Ectodermal cell (in vitro differentiated cells): ENCODE results near the gene MYO1C.

Experiments
- H3K27ac ChIP-seq: 2 replicates; pipeline ENCODE4 v1.7.0; 2013; ENCODE audit warnings: mild to moderate bottlenecking, low read depth, low read length; ENCODE audit not compliant: insufficient read depth, poor library complexity, severe bottlenecking
- H3K27me3 ChIP-seq: 2 replicates; pipeline ENCODE4 v1.7.0; 2013; ENCODE audit warnings: mild to moderate bottlenecking, low read length; ENCODE audit not compliant: insufficient read depth, control insufficient read depth, poor library complexity, severe bottlenecking
- H3K36me3 ChIP-seq: one replicate; pipeline ENCODE4 v1.7.0; 2013; ENCODE audit warnings: low read length; ENCODE audit not compliant: control insufficient read depth, insufficient read depth
- H3K4me1 ChIP-seq: one replicate; pipeline ENCODE4 v1.7.0; 2013; ENCODE audit warnings: low read length; ENCODE audit not compliant: control insufficient read depth, insufficient read depth
- H3K4me3 ChIP-seq: 2 replicates; pipeline ENCODE4 v1.7.0; 2013; ENCODE audit warnings: low read depth, low read length, control low read depth; ENCODE audit not compliant: insufficient read depth
- H3K9me3 ChIP-seq: 2 replicates; pipeline ENCODE4 v1.7.0; 2013; ENCODE audit warnings: mild to moderate bottlenecking, low read length, moderate library complexity; ENCODE audit not compliant: control insufficient read depth
- WGBS, 2 experiments: methylation state at CpG; one replicate each; pipeline ENCODE4 v1.1.7; 2013; ENCODE audit warnings: missing lambda C conversion rate in 2 of 2; 5-methylcytosine and 5-hydroxymethylcytosine counted together

MYO1C gene

GRCh38 chr17:1473841-1474240 is 18.6 kb downstream of the MYO1C start:
- peaks cover 12% of the 10 kb centered on the region for H3K4me1 ChIP-seq
- H3K27me3 ChIP-seq: no peaks in the 10 kb centered on the region
- no peaks in the 10 kb centered on the region for H3K9me3 ChIP-seq
- 90 to 91% methylated on average over 10 of the region's 10 CpGs for WGBS, 2 experiments
- no peak overlapping the region for H3K4me3 ChIP-seq
- no peak overlapping the region for H3K27ac ChIP-seq
- H3K36me3 ChIP-seq: peaks cover 4% of the 10 kb centered on the region

- H3K9me3 ChIP-seq: no peaks in the 10 kb centered on the region
- peaks cover 4% of the 10 kb centered on the region for H3K36me3 ChIP-seq
- 71 to 75% methylated on average over 11 of the region's 11 CpGs for WGBS, 2 experiments
- H3K4me1 ChIP-seq: peaks cover 16% of the 10 kb centered on the region
- H3K27ac ChIP-seq: no peak overlapping the region
- H3K4me3 ChIP-seq: no peak overlapping the region
- H3K27me3 ChIP-seq: no peaks in the 10 kb centered on the region
Measured at GRCh38 chr17:1473170-1473569, 19.3 kb downstream of the MYO1C start.

GRCh38 chr17:1471911-1472821 is 20.3 kb downstream of the MYO1C start:
- Histone ChIP-seq H3K4me3 (no peak overlapping the region), H3K36me3 (peaks cover under 1% of the 10 kb centered on the region), H3K4me1 (peaks cover 21% of the 10 kb centered on the region), H3K9me3 (no peaks in the 10 kb centered on the region), H3K27me3 (no peaks in the 10 kb centered on the region), H3K27ac (peak overlapping the region; percentile 33)
- 89 to 90% methylated on average over 42 of the region's 42 CpGs for WGBS, 2 experiments

GRCh38 chr17:1471490-1471889 is 21.0 kb downstream of the MYO1C start:
- Histone ChIP-seq H3K27ac (no peak overlapping the region), H3K36me3 (peaks cover 4% of the 10 kb centered on the region)
- 95 to 96% methylated on average over 15 of the region's 15 CpGs for WGBS, 2 experiments

GRCh38 chr17:1470755-1471462 is 21.6 kb downstream of the MYO1C start:
- 92% methylated on average over 25 of the region's 25 CpGs for WGBS, 2 experiments
- H3K4me1 ChIP-seq: peaks cover 21% of the 10 kb centered on the region
- no peak overlapping the region for H3K4me3 ChIP-seq
- H3K9me3 ChIP-seq: no peaks in the 10 kb centered on the region
- peaks cover 4% of the 10 kb centered on the region for H3K36me3 ChIP-seq
- no peak overlapping the region for H3K27ac ChIP-seq
- H3K27me3 ChIP-seq: no peaks in the 10 kb centered on the region

More at GRCh38 chr17:1471490-1471889, 21.0 kb downstream of the MYO1C start:
- no peaks in the 10 kb centered on the region for H3K9me3 ChIP-seq
- no peak overlapping the region for H3K4me3 ChIP-seq
- no peaks in the 10 kb centered on the region for H3K27me3 ChIP-seq
- H3K4me1 ChIP-seq: peaks cover 21% of the 10 kb centered on the region

- no peaks in the 10 kb centered on the region for H3K9me3 ChIP-seq
- H3K27me3 ChIP-seq: no peaks in the 10 kb centered on the region
- peaks cover 21% of the 10 kb centered on the region for H3K4me1 ChIP-seq
- H3K4me3 ChIP-seq: no peak overlapping the region
- no peak overlapping the region for H3K27ac ChIP-seq
- H3K36me3 ChIP-seq: peaks cover 7% of the 10 kb centered on the region
- WGBS, 2 experiments: 91 to 92% methylated on average over 33 of the region's 33 CpGs
Measured at GRCh38 chr17:1470071-1470754, 22.3 kb downstream of the MYO1C start.

- 63 to 68% methylated on average over 28 of the region's 28 CpGs for WGBS, 2 experiments
- Histone ChIP-seq H3K9me3 (no peaks in the 10 kb centered on the region), H3K4me1 (peaks cover 17% of the 10 kb centered on the region), H3K27me3 (no peaks in the 10 kb centered on the region), H3K27ac (no peak overlapping the region), H3K36me3 (peaks cover 9% of the 10 kb centered on the region), H3K4me3 (no peak overlapping the region)
Measured at GRCh38 chr17:1469231-1469852, 23.1 kb downstream of the MYO1C start.

GRCh38 chr17:1467898-1468492 is 24.5 kb downstream of the MYO1C start:
- peaks cover 9% of the 10 kb centered on the region for H3K36me3 ChIP-seq
- peak overlapping the region; percentile 36 for H3K27ac ChIP-seq
- WGBS, 2 experiments: 78 to 81% methylated on average over 21 of the region's 21 CpGs
- no peaks in the 10 kb centered on the region for H3K9me3 ChIP-seq
- peaks cover 17% of the 10 kb centered on the region for H3K4me1 ChIP-seq
- H3K27me3 ChIP-seq: no peaks in the 10 kb centered on the region
- no peak overlapping the region for H3K4me3 ChIP-seq

GRCh38 chr17:1467258-1467657 is 25.2 kb downstream of the MYO1C start:
- H3K27me3 ChIP-seq: no peaks in the 10 kb centered on the region
- WGBS, 2 experiments: 95 to 96% methylated on average over 15 of the region's 16 CpGs
- no peak overlapping the region for H3K4me3 ChIP-seq
- no peaks in the 10 kb centered on the region for H3K9me3 ChIP-seq
- no peak overlapping the region for H3K27ac ChIP-seq
- H3K36me3 ChIP-seq: peaks cover 9% of the 10 kb centered on the region
- peaks cover 11% of the 10 kb centered on the region for H3K4me1 ChIP-seq
